ENCODE measurements around the gene HOXB13.

The HOXB13 gene

GRCh38 chr17:48704361-48705248 is 23.9 kb downstream of the HOXB13 start:
- no peak for DNase-seq (ENCODE audit: low spot score)

- DNase-seq (ENCODE audit: low spot score) = no peak
Observed at GRCh38 chr17:48701864-48702532, 26.6 kb downstream of the HOXB13 start.

GRCh38 chr17:48693178-48693577 is 35.4 kb downstream of the HOXB13 start:
- DNase-seq (ENCODE audit: low spot score) = no peak

- DNase-seq (ENCODE audit: low spot score) = no peak
Observed at GRCh38 chr17:48692049-48692448, 36.5 kb downstream of the HOXB13 start.

- DNase-seq (ENCODE audit: low spot score) = no peak
Observed at GRCh38 chr17:48690655-48691054, 37.9 kb downstream of the HOXB13 start.

GRCh38 chr17:48681609-48682008 is 46.9 kb downstream of the HOXB13 start:
- no peak for DNase-seq (ENCODE audit: low spot score)

- DNase-seq (ENCODE audit: low spot score) = no peak
Observed at GRCh38 chr17:48679385-48680096, 49.0 kb downstream of the HOXB13 start.

GRCh38 chr17:48678141-48678971 is 50.2 kb downstream of the HOXB13 start:
- DNase-seq (ENCODE audit: low spot score) = peak; percentile 52

GRCh38 chr17:48676963-48677558 is 51.5 kb downstream of the HOXB13 start:
- no peak for DNase-seq (ENCODE audit: low spot score)

All from hematopoietic multipotent progenitor cell treated with erythropoietin and hydrocortisone succinate and interleukin-3 and kit ligand, for 15 days (in vitro differentiated cells).